Epithelial cell of prostate (primary cell): Measurements from ENCODE around the gene RAMP1.
A peak's percentile ranks its signal among the peaks of the same experiment; 100 is the strongest.
"Not testable (repeated sequence)": the region's sequence is repeated elsewhere in the genome, so short reads cannot be mapped to it uniquely, and the experiment has no call there.

Experiments used
- DNase-seq: peaks from one replicate; pipeline ENCODE4 v3.0.0-alpha.2; 2011; ENCODE audit warnings: low read depth, low spot score
- H3K27ac ChIP-seq: fragments of 450-650 bp; 2 replicates; pipeline ENCODE4 v1.5.1; 2017; ENCODE audit warnings: mild to moderate bottlenecking

Gene RAMP1

GRCh38 chr2:237859533-237860272 is at the start of gene RAMP1:
RAMP1 (plus strand) TSS chr2:237859623; CDS start chr2:237859676, 53 bp downstream.
- no peak within 1 kb of the TSS for H3K27ac ChIP-seq
- DNase-seq: no peak

GRCh38 chr2:237815637-237816036 is 43.8 kb upstream of the RAMP1 start:
- no peak overlapping the region for H3K27ac ChIP-seq
- DNase-seq: no peak

- no peak for DNase-seq
- H3K27ac ChIP-seq: no peak overlapping the region
These were observed 42.9 kb upstream of the RAMP1 start for GRCh38 chr2:237816531-237816930.

- peak; percentile 66 for DNase-seq
- H3K27ac ChIP-seq: no peak overlapping the region
These were observed 41.4 kb upstream of the RAMP1 start for GRCh38 chr2:237818066-237818473.

- no peak for DNase-seq
- H3K27ac ChIP-seq: no peak overlapping the region
These were observed 40.2 kb upstream of the RAMP1 start for GRCh38 chr2:237819231-237819630.

GRCh38 chr2:237820421-237820820 is 39.0 kb upstream of the RAMP1 start:
- DNase-seq: no peak
- H3K27ac ChIP-seq: no peak overlapping the region

GRCh38 chr2:237823544-237823943 is 35.9 kb upstream of the RAMP1 start:
- no peak for DNase-seq
- no peak overlapping the region for H3K27ac ChIP-seq

- H3K27ac ChIP-seq: no peak overlapping the region
- DNase-seq: no peak
These were observed 35.3 kb upstream of the RAMP1 start for GRCh38 chr2:237824085-237824484.

- no peak for DNase-seq
These were observed 31.9 kb upstream of the RAMP1 start for GRCh38 chr2:237827421-237827987.

GRCh38 chr2:237830522-237830921 is 28.9 kb upstream of the RAMP1 start:
- H3K27ac ChIP-seq: no peak overlapping the region

More at GRCh38 chr2:237827421-237827987, 31.9 kb upstream of the RAMP1 start:
- H3K27ac ChIP-seq: no peak overlapping the region

GRCh38 chr2:237833546-237833945 is 25.9 kb upstream of the RAMP1 start:
- H3K27ac ChIP-seq: no peak overlapping the region
- DNase-seq: no peak

More at GRCh38 chr2:237830522-237830921, 28.9 kb upstream of the RAMP1 start:
- no peak for DNase-seq

GRCh38 chr2:237835372-237835771 is 24.1 kb upstream of the RAMP1 start:
- no peak for DNase-seq
- H3K27ac ChIP-seq: no peak overlapping the region

GRCh38 chr2:237841051-237841450 is 18.4 kb upstream of the RAMP1 start:
- no peak overlapping the region for H3K27ac ChIP-seq
- no peak for DNase-seq

- H3K27ac ChIP-seq, DNase-seq: not testable (repeated sequence)
These were observed 10.5 kb upstream of the RAMP1 start for GRCh38 chr2:237848940-237849339.

- H3K27ac ChIP-seq: no peak overlapping the region
These were observed 5.1 kb upstream of the RAMP1 start for GRCh38 chr2:237854295-237854694.

GRCh38 chr2:237857791-237858190 is 1.6 kb upstream of the RAMP1 start:
- DNase-seq: no peak

More at GRCh38 chr2:237854295-237854694, 5.1 kb upstream of the RAMP1 start:
- DNase-seq: no peak

GRCh38 chr2:237858294-237859081 is 935 bp upstream of the RAMP1 start:
- DNase-seq: peak; percentile 31
- H3K27ac ChIP-seq: no peak overlapping the region

More at GRCh38 chr2:237857791-237858190, 1.6 kb upstream of the RAMP1 start:
- no peak overlapping the region for H3K27ac ChIP-seq

GRCh38 chr2:237859082-237859433 is 365 bp upstream of the RAMP1 start:
- DNase-seq: no peak
- H3K27ac ChIP-seq: no peak overlapping the region

GRCh38 chr2:237860273-237860935 is 981 bp downstream of the RAMP1 start:
- no peak overlapping the region for H3K27ac ChIP-seq
- no peak for DNase-seq

GRCh38 chr2:237861875-237862527 is 2.6 kb downstream of the RAMP1 start:
- H3K27ac ChIP-seq: no peak overlapping the region

More at GRCh38 chr2:237861875-237862527, 2.6 kb downstream of the RAMP1 start:
- DNase-seq: no peak
